Stimulated activated CD4-positive, alpha-beta T cell treated with anti-CD3 and anti-CD28 coated beads, Interleukin-2, amount 100 ng/mL, for 48 hours (primary cell): Measurements from ENCODE around the gene HDDC3.

ENCODE experiments used
- DNase-seq, 2 donors: peaks; one replicate each; pipeline ENCODE4 v3.0.0-alpha.2; 2020

The HDDC3 gene

GRCh38 chr15:90931828-90932659, at the start of gene HDDC3:
TSS of gene HDDC3 (minus strand) at chr15:90932549. CDS start at chr15:90932540, 9 bp downstream.
- peak; percentile 96 to 97 for DNase-seq

GRCh38 chr15:90982135-90982534, 49.8 kb upstream of the HDDC3 start:
- DNase-seq: no peak

GRCh38 chr15:90981681-90982080, 49.3 kb upstream of the HDDC3 start:
- DNase-seq: no peak

GRCh38 chr15:90979582-90979981, 47.2 kb upstream of the HDDC3 start:
- DNase-seq: no peak

GRCh38 chr15:90974216-90974615, 41.9 kb upstream of the HDDC3 start:
- DNase-seq: no peak

- no peak for DNase-seq
Measured at GRCh38 chr15:90972133-90972532, 39.8 kb upstream of the HDDC3 start.

GRCh38 chr15:90970274-90970673, 37.9 kb upstream of the HDDC3 start:
- DNase-seq: no peak

GRCh38 chr15:90968434-90968833, 36.1 kb upstream of the HDDC3 start:
- DNase-seq: no peak

GRCh38 chr15:90967206-90967605, 34.9 kb upstream of the HDDC3 start:
- no peak for DNase-seq

GRCh38 chr15:90966262-90966661, 33.9 kb upstream of the HDDC3 start:
- no peak for DNase-seq

- no peak for DNase-seq
Measured at GRCh38 chr15:90962021-90962420, 29.7 kb upstream of the HDDC3 start.

GRCh38 chr15:90960298-90961091, 28.1 kb upstream of the HDDC3 start:
- no peak for DNase-seq

- no peak for DNase-seq
Measured at GRCh38 chr15:90959894-90960293, 27.5 kb upstream of the HDDC3 start.

GRCh38 chr15:90959028-90959595, 26.8 kb upstream of the HDDC3 start:
- no peak for DNase-seq

GRCh38 chr15:90957791-90958190, 25.4 kb upstream of the HDDC3 start:
- DNase-seq: no peak

GRCh38 chr15:90957031-90957790, 24.9 kb upstream of the HDDC3 start:
- DNase-seq: no peak

GRCh38 chr15:90956274-90957030, 24.1 kb upstream of the HDDC3 start:
- DNase-seq: peak; percentile 65 to 73

GRCh38 chr15:90955624-90956273, 23.4 kb upstream of the HDDC3 start:
- DNase-seq: no peak

- DNase-seq: peak; percentile 83 to 84
Measured at GRCh38 chr15:90954712-90955623, 22.6 kb upstream of the HDDC3 start, which contains the start of gene RCCD1. TSS of gene RCCD1 (plus strand) at chr15:90954884. CDS start at chr15:90956735, 1,851 bp downstream.
